Motor neuron (in vitro differentiated cells): ENCODE results near the gene VPS37D. TPM values are rescaled to one million over a fixed set of nuclear protein-coding genes. Genes with fewer than 3 reads are reported as not detected.
"Not testable (repeated sequence)": the region's sequence is repeated elsewhere in the genome, so short reads cannot be mapped to it uniquely, and the experiment has no call there.

Experiments used
- ATAC-seq, 8 experiments: fragments of 200-7000 bp; cut with Tn5 transposase; replicated peaks in 6 of 8; 2 replicates each; pipeline ENCODE4 v1.8.0; 2021; ENCODE audit warnings: mild to moderate bottlenecking in 8 of 8, moderate library complexity in 8 of 8
- H3K27ac ChIP-seq, 2 donors: fragments of 250-450 bp; sonication (Bioruptor Pico); 2 replicates each; pipeline ENCODE4 v1.9.0; 2021; ENCODE audit warnings: antibody characterized with exemption in 2 of 2, mild to moderate bottlenecking in 2 of 2, moderate library complexity in 1 of 2
- H3K4me1 ChIP-seq, 2 donors: fragments of 250-450 bp; sonication (Bioruptor Pico); replicated peaks in 1 of 2; 2 replicates each; pipeline ENCODE4 v1.6.1; 2021; ENCODE audit warnings: antibody characterized with exemption in 2 of 2, mild to moderate bottlenecking in 2 of 2, moderate library complexity in 1 of 2
- H3K4me3 ChIP-seq, 5 donors: fragments of 250-450 bp; sonication (Bioruptor Pico); 2 replicates each; pipeline ENCODE4 v1.9.0; 2021; ENCODE audit warnings: antibody characterized with exemption in 5 of 5, mild to moderate bottlenecking in 5 of 5, moderate library complexity in 4 of 5
- WGBS, 10 experiments: fragments of 450-650 bp; shearing (Covaris generic); methylation state at CpG; one replicate each; pipeline ENCODE4 v1.0.0; 2022; 5-methylcytosine and 5-hydroxymethylcytosine counted together
- in situ Hi-C, 9 experiments: fragments of 400-800 bp; cut with MboI; loops; one replicate each; pipeline ENCODE4 v1.15.0; 2021; ENCODE audit warnings: low sequenced_read_pairs in 9 of 9, low pct_unique_long_range_greater_than_20kb in 2 of 9; ENCODE audit not compliant: unreplicated experiment in 9 of 9
- total RNA-seq, 8 experiments: library from RNA; unstranded; fragments of 300-600 nt; gene quantifications; 2 replicates each; pipeline versions ENCODE4 v1.2.3 to v1.2.4, GENCODE V29; 2022

VPS37D gene
- total RNA-seq, 8 experiments from 2014 or later, result 0.71 to 27.7 (median 13.8) TPM

- no peak for ATAC-seq
- H3K4me3 ChIP-seq, result no peak overlapping the region
- in situ Hi-C loops, result loop anchor here in 1 of 9 experiments (25.0 kb wide), 1 partner anchor 111 kb away; no protein-coding TSS in a partner anchor
- 26 to 78% (median 49%) methylated on average over 1 of the region's 1 CpG; no CpG with 5 or more reads in 4 of the 10 experiments for WGBS, 10 experiments
- no peak overlapping the region for H3K27ac ChIP-seq
- peaks cover 0 to 5% of the 10 kb centered on the region in 2 donors for H3K4me1 ChIP-seq
These were observed 18.9 kb upstream of the VPS37D start for GRCh38 chr7:73648593-73649332.

GRCh38 chr7:73649576-73649975 is 18.1 kb upstream of the VPS37D start:
- no peak overlapping the region for H3K27ac ChIP-seq
- no peak overlapping the region for H3K4me3 ChIP-seq
- 0 to 89% (median 14%) methylated on average over 1 to 4 of the region's 9 CpGs; no CpG with 5 or more reads in 5 of the 10 experiments for WGBS, 10 experiments
- ATAC-seq, result no peak
- peaks cover 0 to 5% of the 10 kb centered on the region in 2 donors for H3K4me1 ChIP-seq
- in situ Hi-C loops, result loop anchor here in 1 of 9 experiments (25.0 kb wide), 1 partner anchor 112 kb away; no protein-coding TSS in a partner anchor

GRCh38 chr7:73650524-73650923 is 17.1 kb upstream of the VPS37D start:
- H3K4me3 ChIP-seq, result no peak overlapping the region
- in situ Hi-C loops, result no loop called here

GRCh38 chr7:73652541-73652949 is 15.1 kb upstream of the VPS37D start:
- no peak for ATAC-seq
- 81 to 100% (median 97%) methylated on average over 1 to 4 of the region's 11 CpGs; no CpG with 5 or more reads in 5 of the 10 experiments for WGBS, 10 experiments
- in situ Hi-C loops, result no loop called here
- Histone ChIP-seq H3K4me1 (peaks cover 0 to 4% of the 10 kb centered on the region in 2 donors), H3K4me3 (no peak overlapping the region), H3K27ac (no peak overlapping the region)

More at GRCh38 chr7:73650524-73650923, 17.1 kb upstream of the VPS37D start:
- Histone ChIP-seq H3K27ac (no peak overlapping the region), H3K4me1 (peaks cover 0 to 5% of the 10 kb centered on the region in 2 donors)
- WGBS, 10 experiments, result 39 to 90% (median 57%) methylated on average over 2 to 5 of the region's 5 CpGs; no CpG with 5 or more reads in 4 of the 10 experiments
- ATAC-seq, result no peak

GRCh38 chr7:73655309-73655708 is 12.3 kb upstream of the VPS37D start:
- H3K4me3 ChIP-seq, ATAC-seq, H3K4me1 ChIP-seq, H3K27ac ChIP-seq, in situ Hi-C loops: not testable (repeated sequence)
- 40 to 93% (median 71%) methylated on average over 1 to 2 of the region's 4 CpGs; no CpG with 5 or more reads in 6 of the 10 experiments for WGBS, 10 experiments

GRCh38 chr7:73659983-73660382 is 7.6 kb upstream of the VPS37D start:
- Histone ChIP-seq H3K4me1 (no peaks in the 10 kb centered on the region), H3K4me3 (no peak overlapping the region), H3K27ac (no peak overlapping the region)
- no peak for ATAC-seq
- WGBS, 10 experiments, result 27% methylated on average over 2 of the region's 8 CpGs; no CpG with 5 or more reads in 9 of the 10 experiments
- in situ Hi-C loops, result no loop called here

GRCh38 chr7:73660594-73660993 is 7.0 kb upstream of the VPS37D start:
- in situ Hi-C loops, H3K4me1 ChIP-seq, ATAC-seq, H3K4me3 ChIP-seq, H3K27ac ChIP-seq: not testable (repeated sequence)
- WGBS, 10 experiments, result 57 to 89% (median 75%) methylated on average over 1 to 4 of the region's 4 CpGs; no CpG with 5 or more reads in 5 of the 10 experiments

- in situ Hi-C loops, result no loop called here
These were observed 4.6 kb upstream of the VPS37D start for GRCh38 chr7:73663033-73663432.

GRCh38 chr7:73668103-73668885 is 663 bp downstream of the VPS37D start:
- no CpG with 5 or more reads among the region's 52 CpGs for WGBS, 10 experiments
- H3K4me3 ChIP-seq, result peak overlapping the region; percentile 68 to 98 (median 97)
- in situ Hi-C loops, result no loop called here
- H3K27ac ChIP-seq, result peak overlapping the region; percentile 49 to 74
- peak in 5 of 8 experiments; percentile 26 to 44 (median 39) for ATAC-seq
- H3K4me1 ChIP-seq, result peaks cover 7 to 12% of the 10 kb centered on the region in 2 donors

More at GRCh38 chr7:73663033-73663432, 4.6 kb upstream of the VPS37D start:
- no peak overlapping the region for H3K4me3 ChIP-seq
- no peak for ATAC-seq
- H3K27ac ChIP-seq, result no peak overlapping the region
- no peaks in the 10 kb centered on the region for H3K4me1 ChIP-seq

- in situ Hi-C loops, result no loop called here
- peak overlapping the region in 1 of 2 donors; percentile 74 for H3K27ac ChIP-seq
- peaks cover 7 to 12% of the 10 kb centered on the region in 2 donors for H3K4me1 ChIP-seq
- peak overlapping the region; percentile 68 to 98 (median 97) for H3K4me3 ChIP-seq
- no peak for ATAC-seq
- 0 to 60% (median 41%) methylated on average over 1 to 2 of the region's 5 CpGs; no CpG with 5 or more reads in 6 of the 10 experiments for WGBS, 10 experiments
These were observed 1.2 kb downstream of the VPS37D start for GRCh38 chr7:73668886-73669230.

GRCh38 chr7:73669288-73669701 is 1.7 kb downstream of the VPS37D start:
- H3K27ac ChIP-seq, result no peak overlapping the region

GRCh38 chr7:73669858-73670385 is 2.3 kb downstream of the VPS37D start:
- Histone ChIP-seq H3K4me3 (peak overlapping the region in 1 of 5 donors; percentile 98), H3K4me1 (peaks cover 7 to 12% of the 10 kb centered on the region in 2 donors), H3K27ac (no peak overlapping the region)
- WGBS, 10 experiments, result 40 to 92% (median 50%) methylated on average over 1 to 4 of the region's 12 CpGs; no CpG with 5 or more reads in 7 of the 10 experiments
- in situ Hi-C loops, result loop anchor here in 1 of 9 experiments (10.0 kb wide), 1 partner anchor 65 kb away; no protein-coding TSS in a partner anchor
- no peak for ATAC-seq

More at GRCh38 chr7:73669288-73669701, 1.7 kb downstream of the VPS37D start:
- peaks cover 7 to 12% of the 10 kb centered on the region in 2 donors for H3K4me1 ChIP-seq
- no peak for ATAC-seq
- in situ Hi-C loops, result no loop called here
- H3K4me3 ChIP-seq, result peak overlapping the region; percentile 68 to 98 (median 97)
- 18 to 80% methylated on average over 1 to 3 of the region's 19 CpGs; no CpG with 5 or more reads in 8 of the 10 experiments for WGBS, 10 experiments

GRCh38 chr7:73671322-73671661 is 3.7 kb downstream of the VPS37D start:
- no peak for ATAC-seq
- Histone ChIP-seq H3K27ac (no peak overlapping the region), H3K4me1 (peaks cover 7 to 12% of the 10 kb centered on the region in 2 donors), H3K4me3 (no peak overlapping the region)
- no CpG with 5 or more reads among the region's 12 CpGs for WGBS, 10 experiments
- in situ Hi-C loops, result loop anchor here in 1 of 9 experiments (10.0 kb wide), 1 partner anchor 66 kb away; no protein-coding TSS in a partner anchor
